Glutamatergic neuron (in vitro differentiated cells): ENCODE data around the gene RBM33. TPM values are rescaled to one million over a fixed set of nuclear protein-coding genes. Genes with fewer than 3 reads are reported as not detected.

ENCODE experiments used
- DNase-seq: peaks from one replicate; pipeline ENCODE4 v3.0.0; 2022
- H3K27ac Mint-ChIP-seq: one replicate; pipeline ENCODE4 v1.8.0; 2020; ENCODE audit warnings: mild to moderate bottlenecking, mixed read lengths, inconsistent platforms; ENCODE audit not compliant: unreplicated experiment
- H3K27me3 Mint-ChIP-seq: one replicate; pipeline ENCODE4 v1.8.0; 2020; ENCODE audit warnings: mild to moderate bottlenecking, moderate library complexity, mixed read lengths, inconsistent platforms; ENCODE audit not compliant: unreplicated experiment
- H3K36me3 Mint-ChIP-seq: one replicate; pipeline ENCODE4 v1.8.0; 2020; ENCODE audit warnings: mild to moderate bottlenecking, mixed read lengths, inconsistent platforms; ENCODE audit not compliant: unreplicated experiment
- H3K4me1 Mint-ChIP-seq: one replicate; pipeline ENCODE4 v1.8.0; 2020; ENCODE audit warnings: mild to moderate bottlenecking, low read depth, mixed read lengths, inconsistent platforms; ENCODE audit not compliant: unreplicated experiment
- H3K4me3 Mint-ChIP-seq: one replicate; pipeline ENCODE4 v1.8.0; 2020; ENCODE audit warnings: mild to moderate bottlenecking, mixed read lengths, inconsistent platforms; ENCODE audit not compliant: unreplicated experiment
- H3K9me3 Mint-ChIP-seq: one replicate; pipeline ENCODE4 v1.8.0; 2020; ENCODE audit warnings: mild to moderate bottlenecking, moderate library complexity, mixed read lengths, inconsistent platforms; ENCODE audit not compliant: unreplicated experiment
- total RNA-seq: library from RNA; stranded (reverse); fragmentation: NEBNext Ultra II Directional; extraction: Animal tissue kit (Norgen Biotek cat#: 25700); gene quantifications from one replicate; pipeline ENCODE4 v1.2.1, GENCODE V29; 2021; ENCODE audit not compliant: unreplicated experiment
- TF ChIP-seq, protein P1 (sequence below): fragments of 200-600 bp; sonication (generic); IDR thresholded peaks from one replicate; pipeline ENCODE4 v1.5.0; 2021; ENCODE audit not compliant: partially characterized antibody, unreplicated experiment

Gene RBM33
- total RNA-seq, 1 donor from 2014 or later = 67.5 TPM

DNA sequence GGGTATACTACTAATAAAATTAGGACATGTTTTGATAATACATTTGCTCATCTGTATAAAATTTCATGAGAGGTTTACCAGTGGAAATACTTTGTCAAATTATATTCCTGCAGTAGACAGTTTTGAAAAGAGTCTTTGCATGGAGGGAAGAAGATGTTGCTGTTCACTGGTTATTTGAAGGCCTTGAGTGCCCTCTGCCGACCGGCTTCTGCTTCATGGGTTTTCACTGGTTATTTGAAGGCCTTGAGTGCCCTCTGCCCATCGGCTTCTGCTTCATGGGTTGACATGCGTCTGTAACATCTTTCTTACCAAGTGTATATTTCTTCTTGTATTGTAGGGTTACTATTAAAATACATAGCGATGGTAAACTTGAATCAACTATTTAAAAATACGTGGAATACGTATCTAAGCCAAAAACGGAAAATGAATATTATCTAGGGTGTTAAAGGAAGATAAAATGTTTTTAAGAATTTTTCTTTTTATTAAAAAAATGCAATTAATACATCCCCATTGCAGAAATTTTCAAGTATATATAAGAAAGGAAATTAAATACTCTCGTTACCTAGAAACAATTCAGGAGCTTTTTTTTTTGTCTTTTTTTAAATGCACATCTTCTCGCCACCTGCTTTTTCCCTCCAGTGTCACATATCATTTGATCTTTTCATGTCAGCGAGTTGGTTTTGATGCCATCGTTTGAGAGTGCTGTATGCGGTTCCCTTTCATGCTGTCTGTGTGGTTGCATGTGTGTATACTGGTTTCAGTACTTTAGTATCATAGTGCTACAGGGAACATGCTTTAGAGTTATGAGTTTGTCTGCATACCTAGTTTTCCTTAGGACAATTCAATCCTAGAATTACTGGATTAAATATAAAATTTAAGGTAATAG is 94.4 kb downstream of the RBM33 start:
- H3K27ac Mint-ChIP-seq = no peak overlapping the region
- peak; percentile 76 for DNase-seq
- H3K9me3 Mint-ChIP-seq = peaks cover 2% of the 10 kb centered on the region
- H3K4me3 Mint-ChIP-seq = no peak overlapping the region
- peaks cover 2% of the 10 kb centered on the region for H3K27me3 Mint-ChIP-seq
- H3K4me1 Mint-ChIP-seq = peaks cover 19% of the 10 kb centered on the region
- H3K36me3 Mint-ChIP-seq = no peaks in the 10 kb centered on the region
- TF ChIP-seq, protein P1, sequence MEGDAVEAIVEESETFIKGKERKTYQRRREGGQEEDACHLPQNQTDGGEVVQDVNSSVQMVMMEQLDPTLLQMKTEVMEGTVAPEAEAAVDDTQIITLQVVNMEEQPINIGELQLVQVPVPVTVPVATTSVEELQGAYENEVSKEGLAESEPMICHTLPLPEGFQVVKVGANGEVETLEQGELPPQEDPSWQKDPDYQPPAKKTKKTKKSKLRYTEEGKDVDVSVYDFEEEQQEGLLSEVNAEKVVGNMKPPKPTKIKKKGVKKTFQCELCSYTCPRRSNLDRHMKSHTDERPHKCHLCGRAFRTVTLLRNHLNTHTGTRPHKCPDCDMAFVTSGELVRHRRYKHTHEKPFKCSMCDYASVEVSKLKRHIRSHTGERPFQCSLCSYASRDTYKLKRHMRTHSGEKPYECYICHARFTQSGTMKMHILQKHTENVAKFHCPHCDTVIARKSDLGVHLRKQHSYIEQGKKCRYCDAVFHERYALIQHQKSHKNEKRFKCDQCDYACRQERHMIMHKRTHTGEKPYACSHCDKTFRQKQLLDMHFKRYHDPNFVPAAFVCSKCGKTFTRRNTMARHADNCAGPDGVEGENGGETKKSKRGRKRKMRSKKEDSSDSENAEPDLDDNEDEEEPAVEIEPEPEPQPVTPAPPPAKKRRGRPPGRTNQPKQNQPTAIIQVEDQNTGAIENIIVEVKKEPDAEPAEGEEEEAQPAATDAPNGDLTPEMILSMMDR = peak; percentile 19

DNA sequence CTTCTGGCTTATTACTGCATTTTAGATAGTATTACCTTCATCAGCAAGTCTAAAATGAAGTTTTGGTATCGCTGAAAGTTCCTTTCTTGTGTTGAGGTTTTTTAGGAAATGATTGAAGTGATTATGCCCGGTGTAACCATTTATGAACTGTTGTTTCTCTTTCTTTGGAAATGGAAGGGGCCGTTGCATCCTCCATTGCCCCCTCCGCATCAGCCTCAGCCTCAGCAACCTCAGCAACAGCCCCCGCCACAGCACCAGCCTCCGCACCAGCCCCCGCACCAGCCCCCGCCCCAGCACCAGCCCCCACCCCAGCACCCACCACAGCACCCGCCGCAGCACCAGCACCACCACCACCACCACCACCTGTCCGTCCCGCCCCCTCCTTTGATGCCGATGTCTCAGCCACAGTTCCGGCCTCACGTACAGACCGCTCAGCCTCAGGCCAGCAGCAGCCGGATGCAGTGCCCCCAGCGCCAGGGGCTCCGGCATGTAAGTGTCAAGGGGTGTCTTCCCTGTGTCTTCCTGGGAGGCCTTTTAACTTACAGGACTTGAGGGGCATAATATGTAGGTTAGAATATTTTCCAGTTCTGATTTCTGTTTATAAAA is 95.2 kb downstream of the RBM33 start:
- DNase-seq = no peak
- peaks cover 2% of the 10 kb centered on the region for H3K9me3 Mint-ChIP-seq
- peaks cover 23% of the 10 kb centered on the region for H3K4me1 Mint-ChIP-seq
- H3K27ac Mint-ChIP-seq = no peak overlapping the region
- no peaks in the 10 kb centered on the region for H3K27me3 Mint-ChIP-seq
- no peaks in the 10 kb centered on the region for H3K36me3 Mint-ChIP-seq
- TF ChIP-seq, protein P1 = no peak
- H3K4me3 Mint-ChIP-seq = no peak overlapping the region

DNA sequence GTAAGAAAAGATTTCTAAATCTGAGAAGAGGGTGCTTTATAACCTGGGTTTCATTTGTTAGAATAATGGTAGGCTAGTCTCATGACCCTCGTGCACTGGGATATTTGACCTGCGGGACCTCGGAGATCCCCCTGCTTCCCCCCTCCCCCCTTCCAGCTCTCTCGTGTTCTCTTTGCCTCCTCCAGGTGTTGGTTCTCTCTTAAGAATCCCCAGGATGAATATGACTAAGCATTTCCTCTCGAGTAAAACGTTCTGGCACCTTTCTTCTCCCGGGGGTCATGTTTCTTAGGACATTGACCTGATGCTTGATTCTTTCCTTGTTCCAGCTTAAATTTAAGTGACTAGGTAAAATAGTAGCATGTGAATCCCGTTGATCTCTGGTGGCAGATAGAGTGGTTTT is 96.6 kb downstream of the RBM33 start:
- Mint-ChIP-seq H3K27me3 (peaks cover 4% of the 10 kb centered on the region), H3K4me3 (no peak overlapping the region), H3K27ac (no peak overlapping the region), H3K9me3 (peaks cover 5% of the 10 kb centered on the region), H3K36me3 (no peaks in the 10 kb centered on the region), H3K4me1 (peaks cover 35% of the 10 kb centered on the region)
- DNase-seq = no peak
- TF ChIP-seq, protein P1 = no peak

DNA sequence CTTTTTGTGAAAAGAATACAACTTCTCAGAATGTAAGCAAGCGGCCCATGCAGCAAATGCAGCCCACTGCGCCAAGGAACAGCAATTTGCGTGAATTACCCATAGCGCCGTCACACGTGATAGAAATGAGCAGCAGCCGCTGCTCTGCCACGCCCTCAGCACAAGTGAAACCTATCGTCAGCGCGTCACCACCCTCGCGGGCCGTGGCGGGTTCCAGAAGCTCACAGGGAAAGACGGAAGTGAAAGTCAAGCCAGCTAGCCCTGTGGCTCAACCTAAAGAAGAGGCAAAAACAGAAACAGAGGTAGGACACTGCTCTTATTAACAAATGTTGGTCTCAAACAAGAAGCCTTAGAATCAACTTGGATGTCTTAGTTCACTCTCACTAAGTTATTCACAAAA is 97.3 kb downstream of the RBM33 start:
- H3K36me3 Mint-ChIP-seq = no peaks in the 10 kb centered on the region
- DNase-seq = no peak
- no peak overlapping the region for H3K27ac Mint-ChIP-seq
- peaks cover 5% of the 10 kb centered on the region for H3K9me3 Mint-ChIP-seq
- peaks cover 4% of the 10 kb centered on the region for H3K27me3 Mint-ChIP-seq
- peaks cover 35% of the 10 kb centered on the region for H3K4me1 Mint-ChIP-seq
- TF ChIP-seq, protein P1 = no peak
- no peak overlapping the region for H3K4me3 Mint-ChIP-seq

DNA sequence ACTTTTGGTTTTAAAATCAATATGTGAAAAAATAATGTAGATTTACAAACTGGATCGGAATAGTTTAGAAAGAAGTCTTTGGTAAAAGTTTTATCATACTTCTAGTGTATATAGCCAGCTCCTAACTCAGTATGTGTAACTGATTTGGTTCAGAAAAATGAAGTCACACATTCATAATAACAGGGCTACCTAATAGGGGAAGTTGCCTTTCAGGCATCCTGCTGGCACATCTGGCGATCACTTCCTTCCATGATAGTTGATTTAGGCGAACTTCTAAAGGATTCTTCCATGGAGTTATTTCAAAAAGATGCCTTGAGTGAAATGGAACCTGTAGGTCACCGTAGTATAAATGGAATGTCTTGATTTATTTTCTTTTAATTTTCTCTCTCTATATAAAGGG is 98.7 kb downstream of the RBM33 start:
- no peak for DNase-seq
- Mint-ChIP-seq H3K4me1 (peaks cover 27% of the 10 kb centered on the region), H3K4me3 (no peak overlapping the region), H3K27ac (no peak overlapping the region), H3K9me3 (peaks cover 4% of the 10 kb centered on the region), H3K36me3 (no peaks in the 10 kb centered on the region), H3K27me3 (peaks cover 4% of the 10 kb centered on the region)
- TF ChIP-seq, protein P1 = no peak
